Omental fat pad (tissue), 4 donors: ENCODE results near the gene C2orf66. TPM values are rescaled to one million over a fixed set of nuclear protein-coding genes. Genes with fewer than 3 reads are reported as not detected.

ENCODE experiments used
- ATAC-seq: fragments of 150-250 bp; one replicate; pipeline ENCODE4 v1.9.1; 2016; ENCODE audit warnings: mild to moderate bottlenecking, moderate library complexity; ENCODE audit not compliant: low FRiP score
- DNase-seq: peaks from one replicate; pipeline ENCODE4 v3.0.0-alpha.2; 2019; ENCODE audit warnings: low spot score
- CTCF ChIP-seq, 3 donors: fragments of 450-650 bp; IDR thresholded peaks; one replicate each; pipeline ENCODE4 v1.5.1; 2016 to 2017; ENCODE audit warnings: antibody characterized with exemption in 3 of 3, mild to moderate bottlenecking in 3 of 3, moderate library complexity in 2 of 3
- total RNA-seq, 4 donors: library from RNA; depleted of rRNA; stranded (reverse); fragments of >200 nt; gene quantifications; one replicate each; pipeline ENCODE4 v1.1.0, GENCODE V29; 2016

Gene C2orf66
- total RNA-seq, 4 donors from 2014 or later: 0.38 to 8.1 TPM; not detected in 2

DNA sequence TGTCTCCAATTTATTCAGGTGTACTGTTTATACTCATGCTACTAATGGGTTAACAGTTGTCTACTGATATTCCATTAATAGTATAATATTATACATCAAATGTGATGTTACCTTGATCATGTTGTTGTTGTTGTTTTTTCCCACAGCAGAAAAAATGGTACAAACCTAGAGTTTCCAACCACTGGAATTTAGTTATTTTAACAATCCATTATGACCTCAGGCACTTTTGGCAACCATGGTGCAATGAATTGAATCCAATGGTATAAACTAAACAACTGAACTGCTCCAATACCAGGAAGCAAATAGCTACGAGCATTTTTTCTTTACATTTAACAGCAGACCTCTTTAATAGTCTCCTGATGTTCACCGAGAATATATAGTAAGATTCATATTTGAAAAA, 31.0 kb upstream of the C2orf66 start:
- ATAC-seq (no peak), DNase-seq (no peak)
- no peak for TF ChIP-seq CTCF (IDR thresholded peaks at IDR 0.05)

DNA sequence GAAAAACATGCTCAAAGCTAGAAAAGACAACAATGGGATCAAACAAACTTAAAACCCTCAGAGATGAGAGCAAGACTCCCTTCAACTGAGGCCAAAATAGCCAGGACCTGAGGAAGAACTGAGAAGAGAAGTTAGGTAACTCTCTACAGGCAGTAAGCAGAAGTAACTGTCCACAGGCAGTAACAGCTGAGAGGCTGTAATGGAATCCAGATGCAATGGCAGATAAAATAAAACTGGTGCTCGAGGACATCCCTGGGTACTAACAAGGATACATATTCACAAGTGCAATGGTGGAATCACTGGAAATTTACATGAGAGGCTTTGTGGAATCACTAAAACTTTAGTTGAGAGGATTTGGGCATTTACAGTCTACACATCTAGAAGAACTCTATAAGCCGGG, 30.4 kb upstream of the C2orf66 start:
- ATAC-seq (no peak), DNase-seq (no peak)
- no peak for TF ChIP-seq CTCF (IDR thresholded peaks at IDR 0.05)

DNA sequence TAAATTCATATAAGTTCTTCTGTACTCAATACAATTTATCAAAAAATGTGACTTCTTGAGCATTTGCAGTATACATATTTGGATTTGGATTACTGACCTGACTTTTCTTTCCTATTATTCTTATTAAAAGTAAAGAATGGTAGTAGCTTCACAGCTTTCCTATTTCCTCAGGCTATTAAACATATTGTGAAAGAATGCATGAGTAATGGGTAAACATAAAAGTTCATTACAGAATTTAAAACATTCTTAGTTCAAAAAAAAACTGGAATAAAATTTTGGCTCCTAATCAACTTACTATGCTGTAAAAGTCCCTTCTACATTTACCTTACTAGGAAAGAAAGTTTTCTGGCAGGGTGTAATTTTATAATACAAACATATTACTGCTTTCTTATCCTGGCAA, 27.3 kb upstream of the C2orf66 start:
- DNase-seq (no peak), ATAC-seq (no peak)
- no peak for TF ChIP-seq CTCF (IDR thresholded peaks at IDR 0.05)

- DNase-seq (no peak), ATAC-seq (no peak)
- TF ChIP-seq CTCF (IDR thresholded peaks at IDR 0.05): no peak
Observed at GRCh38 chr2:196830701-196831100, 21.5 kb upstream of the C2orf66 start.

GRCh38 chr2:196827356-196827755, 18.2 kb upstream of the C2orf66 start:
- no peak for DNase-seq
- ATAC-seq: no peak
- TF ChIP-seq CTCF (IDR thresholded peaks at IDR 0.05): no peak

DNA sequence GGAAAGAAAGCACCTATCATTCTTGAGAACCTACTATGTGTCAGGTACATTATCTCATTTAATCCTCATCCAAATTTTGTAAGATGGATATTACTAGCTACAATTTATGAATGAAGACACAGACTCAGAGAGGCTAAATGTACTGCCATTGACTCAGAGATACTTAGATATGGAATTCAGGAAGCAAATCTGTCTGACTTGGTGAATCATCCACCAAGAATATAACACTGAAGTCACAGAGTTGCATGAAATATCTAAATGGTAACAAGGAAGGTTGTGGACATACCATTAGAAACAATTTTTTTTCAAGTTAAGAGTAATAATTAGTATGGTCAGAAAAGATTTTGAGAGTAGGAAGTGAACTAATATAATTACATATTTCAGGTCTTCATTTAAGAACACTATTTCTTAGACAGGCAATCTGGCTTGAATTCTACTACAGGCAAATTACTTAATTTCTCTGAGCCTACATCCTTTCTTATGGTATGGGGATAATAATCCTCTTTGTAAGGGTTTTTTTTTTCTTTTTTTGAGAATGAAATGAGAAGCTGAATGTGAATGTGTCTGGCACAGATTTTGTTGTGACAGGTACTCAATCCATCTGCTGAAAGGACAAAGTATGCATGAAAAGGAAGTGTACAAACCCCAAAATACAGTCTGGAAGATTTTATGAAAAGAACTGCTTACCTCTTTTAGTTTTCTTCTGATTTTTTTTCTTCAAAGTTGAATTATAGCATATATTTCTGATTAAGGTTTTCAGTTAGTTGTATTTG, 14.8 kb upstream of the C2orf66 start:
- ATAC-seq: no peak
- DNase-seq: no peak
- TF ChIP-seq CTCF (IDR thresholded peaks at IDR 0.05): no peak

- ATAC-seq (no peak), DNase-seq (no peak)
- no peak for TF ChIP-seq CTCF (IDR thresholded peaks at IDR 0.05)
Observed at GRCh38 chr2:196821195-196821594, 12.0 kb upstream of the C2orf66 start.
